HG02759 (cell line): Measurements from ENCODE around the gene ERBB4.

Source experiments
- ATAC-seq: cut with Tn5 transposase; IDR thresholded peaks from one replicate; pipeline ENCODE4 v1.9.1; 2021; ENCODE audit warnings: mild to moderate bottlenecking, moderate library complexity; ENCODE audit not compliant: unreplicated experiment

Gene ERBB4

GRCh38 chr2:211380041-211380440 is 1158.6 kb downstream of the ERBB4 start:
- no peak for ATAC-seq

DNA sequence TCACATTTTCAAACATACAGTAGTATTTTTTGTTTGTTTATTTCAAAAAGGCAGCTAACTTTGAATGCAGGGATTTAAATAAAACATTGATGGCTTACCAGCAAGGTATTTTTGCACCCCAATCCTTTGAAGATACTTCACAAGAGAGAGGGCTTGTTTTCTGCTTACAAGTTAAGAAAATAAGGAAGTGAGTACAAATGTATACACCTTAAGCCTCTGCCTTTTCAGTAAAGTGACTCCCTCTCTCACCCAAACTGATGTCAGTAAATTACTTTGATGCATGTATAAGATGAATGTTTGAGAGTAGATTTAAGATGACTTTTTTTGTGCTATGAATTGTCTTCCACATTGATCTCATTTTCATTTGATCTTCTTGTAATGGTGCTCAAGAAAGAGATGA is 1162.2 kb downstream of the ERBB4 start:
- no peak for ATAC-seq

- ATAC-seq, result no peak
Observed at GRCh38 chr2:211373203-211373602, 1165.4 kb downstream of the ERBB4 start.

DNA sequence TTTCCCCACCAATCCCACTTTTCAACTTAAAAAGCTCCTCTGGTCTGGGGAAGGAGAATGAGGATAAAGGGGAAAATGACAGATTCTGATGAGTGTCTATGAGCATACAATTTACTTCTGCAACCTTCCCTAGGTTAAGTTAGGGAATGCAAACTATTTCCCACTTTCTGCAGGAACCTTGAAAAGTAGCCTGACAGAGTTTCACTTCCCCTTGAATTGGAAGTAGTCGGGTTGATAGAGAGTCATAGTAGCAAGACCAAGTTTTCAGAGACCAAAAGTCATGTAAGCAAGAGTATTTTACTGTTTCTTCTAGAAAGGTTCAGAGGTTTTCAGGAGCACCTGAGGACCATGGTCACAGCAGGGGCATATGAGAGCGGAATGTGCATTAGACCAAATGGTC is 1167.1 kb downstream of the ERBB4 start:
- no peak for ATAC-seq

DNA sequence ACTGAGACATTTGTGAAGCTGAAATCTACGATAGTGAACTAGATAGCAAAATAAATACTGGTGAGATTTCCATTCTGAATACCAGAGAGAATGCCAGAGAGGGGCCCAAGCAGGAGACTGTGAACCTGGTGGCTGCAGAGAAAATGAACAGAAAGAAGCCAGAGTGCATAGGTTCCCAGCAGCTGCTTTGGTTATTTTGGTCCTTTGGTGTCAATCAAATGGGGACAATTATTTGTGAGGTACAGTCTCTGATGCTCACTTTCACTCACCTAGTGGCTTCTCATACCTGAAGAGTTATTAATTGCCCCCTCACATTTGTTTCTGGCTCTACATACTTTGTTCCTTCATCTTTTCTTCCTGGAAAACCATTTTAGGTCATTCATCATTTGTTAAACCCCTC is 1170.1 kb downstream of the ERBB4 start:
- no peak for ATAC-seq

- peak; percentile 90 for ATAC-seq
Observed at GRCh38 chr2:211367711-211368110, 1170.9 kb downstream of the ERBB4 start.

- ATAC-seq, result no peak
Observed at GRCh38 chr2:211367293-211367692, 1171.3 kb downstream of the ERBB4 start.

- no peak for ATAC-seq
Observed at GRCh38 chr2:211364911-211365310, 1173.7 kb downstream of the ERBB4 start.

DNA sequence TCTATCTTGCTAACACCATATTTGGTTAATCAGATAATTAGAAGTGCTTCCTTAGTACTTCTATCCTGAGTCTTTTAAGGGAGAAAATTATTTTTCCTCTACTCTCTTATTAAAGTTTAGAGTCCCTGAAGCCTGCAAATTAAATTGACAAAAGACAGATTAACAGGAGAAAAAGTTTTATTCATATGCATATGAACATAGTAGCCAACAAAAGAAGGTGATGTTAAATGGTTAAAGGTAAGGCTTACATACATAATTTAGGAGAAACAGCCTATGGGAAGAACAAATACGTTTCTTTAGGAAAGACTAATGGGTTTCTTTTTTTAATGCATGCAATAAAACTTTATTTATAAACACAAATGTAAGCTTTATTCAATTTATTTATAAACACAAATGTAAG is 1177.2 kb downstream of the ERBB4 start:
- ATAC-seq, result no peak

- ATAC-seq, result no peak
Observed at GRCh38 chr2:211359347-211359746, 1179.3 kb downstream of the ERBB4 start.

- ATAC-seq, result no peak
Observed at GRCh38 chr2:211358504-211358903, 1180.1 kb downstream of the ERBB4 start.

DNA sequence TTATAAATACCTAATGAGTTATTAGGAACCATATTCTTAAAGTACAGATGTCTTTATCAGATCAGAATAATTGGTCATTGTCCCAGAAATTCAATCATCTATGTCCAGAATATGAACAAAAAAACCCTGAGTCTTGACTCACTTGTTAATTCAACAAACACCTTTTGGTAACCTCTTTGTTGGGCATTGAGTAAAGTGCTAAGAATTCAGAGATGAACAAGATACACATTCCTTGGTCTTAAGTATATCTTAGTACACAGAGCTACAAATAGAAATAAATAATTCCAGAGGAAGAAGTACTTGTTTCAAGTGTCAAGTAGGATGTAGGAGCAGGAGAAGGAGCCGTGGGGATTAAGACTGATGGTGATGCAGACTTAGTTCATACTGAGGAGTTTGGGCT is 1184.1 kb downstream of the ERBB4 start:
- ATAC-seq, result no peak

DNA sequence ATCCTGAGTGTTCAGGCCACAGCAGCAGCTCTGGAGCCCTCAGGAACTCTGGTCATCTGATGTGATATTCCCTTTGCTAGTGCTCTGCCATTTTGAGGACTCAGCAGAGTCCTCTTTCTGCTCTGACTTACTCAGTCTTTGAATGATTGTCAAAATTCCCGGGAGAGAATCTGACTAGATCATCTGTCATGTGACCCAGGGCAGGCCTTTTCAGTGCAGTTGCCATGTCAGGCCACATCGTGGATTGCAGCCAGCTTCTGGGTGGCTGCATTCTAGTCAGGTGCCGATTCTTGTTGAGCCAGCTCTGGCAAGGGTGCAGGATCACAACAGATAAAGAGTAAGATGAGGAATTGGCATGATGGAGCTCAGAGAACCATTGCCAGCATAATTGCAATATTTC is 1186.6 kb downstream of the ERBB4 start:
- no peak for ATAC-seq

DNA sequence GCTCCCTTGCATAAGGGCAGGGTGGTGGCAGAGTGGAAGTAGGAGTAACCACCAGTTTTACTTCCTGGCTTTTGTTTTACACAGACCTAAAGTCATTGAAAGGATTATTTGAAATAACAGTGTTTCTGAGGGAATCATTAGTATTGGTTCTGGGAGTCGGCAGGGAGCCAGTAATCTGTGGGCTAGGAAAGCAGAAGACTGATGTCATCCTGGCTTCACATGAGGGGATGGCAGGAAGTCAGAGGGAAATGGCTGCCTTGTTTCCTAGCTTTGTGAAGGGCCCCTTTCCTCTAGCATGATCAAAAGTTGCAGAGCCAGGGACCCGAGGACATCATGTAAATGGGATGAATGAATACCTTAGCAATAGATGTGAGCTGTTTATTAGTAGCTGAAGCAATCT is 1189.6 kb downstream of the ERBB4 start:
- no peak for ATAC-seq

DNA sequence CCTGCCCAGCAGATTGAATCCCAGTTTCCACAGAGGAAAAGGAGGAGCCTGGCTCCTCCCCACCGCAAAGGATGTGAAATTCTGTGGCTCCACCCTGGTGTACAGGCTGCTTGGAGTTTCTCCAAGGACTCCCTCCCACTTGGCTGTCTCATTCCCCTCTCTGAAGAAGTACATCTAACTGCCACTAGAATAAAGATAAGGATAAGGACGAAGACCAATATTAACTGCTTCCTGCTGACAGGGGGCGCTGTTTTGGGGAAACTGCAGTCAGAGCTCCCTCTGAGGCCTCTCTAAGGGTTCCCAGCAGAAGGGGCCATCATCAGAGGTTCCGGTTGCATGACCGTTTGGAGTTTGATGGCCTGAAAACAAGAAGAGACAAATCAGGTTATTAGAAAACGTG is 1191.3 kb downstream of the ERBB4 start:
- ATAC-seq, result no peak

DNA sequence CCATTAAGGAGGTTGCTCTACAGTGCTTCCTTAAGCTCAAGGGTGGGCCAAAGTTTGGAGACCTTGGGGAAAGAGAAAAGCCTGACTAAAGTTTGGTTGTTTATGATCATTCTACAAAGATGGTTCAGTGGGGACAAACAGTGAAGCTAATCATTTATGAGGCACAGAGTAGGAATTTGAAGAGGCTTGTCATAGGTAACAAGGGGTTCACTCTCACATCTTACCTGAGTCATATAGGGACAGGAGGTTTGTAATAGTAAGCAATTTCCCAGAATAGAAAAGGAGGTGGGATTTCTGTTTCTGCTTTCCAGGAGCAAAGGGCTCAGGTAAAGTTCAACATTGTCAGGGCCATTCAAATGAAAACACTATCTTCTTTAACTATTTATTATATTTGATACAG is 1194.3 kb downstream of the ERBB4 start:
- ATAC-seq, result no peak

DNA sequence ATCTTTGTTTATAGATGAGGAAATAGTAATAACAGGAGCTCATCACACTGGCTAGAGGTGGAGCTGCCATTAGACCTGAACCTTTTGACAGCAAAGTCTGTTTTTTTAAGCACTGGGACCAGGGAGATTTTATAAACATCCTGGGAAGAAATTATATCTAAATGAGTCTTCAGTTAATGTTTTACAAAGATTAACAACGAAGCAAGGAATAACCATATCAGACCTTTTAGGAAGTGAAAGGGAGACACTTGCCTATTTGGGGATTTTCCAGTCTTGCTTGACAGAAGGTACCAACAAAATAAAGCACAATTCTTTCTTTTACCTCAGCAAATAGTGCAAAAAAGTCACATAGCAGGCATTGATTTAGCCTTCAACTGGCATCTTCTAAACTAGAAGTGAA is 1205.2 kb downstream of the ERBB4 start:
- no peak for ATAC-seq

GRCh38 chr2:211331736-211332135 is 1206.9 kb downstream of the ERBB4 start:
- ATAC-seq, result no peak

DNA sequence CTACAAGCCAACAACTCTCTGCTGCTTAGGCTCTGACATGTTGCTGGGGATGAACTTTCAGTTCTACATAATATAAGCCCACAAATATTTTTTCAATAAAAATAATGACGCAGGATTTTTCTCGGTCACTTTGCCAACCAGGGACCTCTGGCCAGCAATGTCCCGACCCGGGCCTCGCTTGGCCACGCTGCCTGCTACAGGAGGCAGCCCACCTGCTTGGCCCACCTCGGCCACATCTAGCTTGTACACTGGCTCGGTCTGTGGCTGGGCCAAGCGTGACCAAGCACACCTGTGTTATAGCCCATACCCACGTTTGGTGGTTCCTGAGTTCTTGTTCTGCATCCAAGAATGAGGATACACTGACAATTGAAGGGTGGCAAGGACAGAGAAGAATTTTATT is 1208.7 kb downstream of the ERBB4 start:
- ATAC-seq, result no peak

DNA sequence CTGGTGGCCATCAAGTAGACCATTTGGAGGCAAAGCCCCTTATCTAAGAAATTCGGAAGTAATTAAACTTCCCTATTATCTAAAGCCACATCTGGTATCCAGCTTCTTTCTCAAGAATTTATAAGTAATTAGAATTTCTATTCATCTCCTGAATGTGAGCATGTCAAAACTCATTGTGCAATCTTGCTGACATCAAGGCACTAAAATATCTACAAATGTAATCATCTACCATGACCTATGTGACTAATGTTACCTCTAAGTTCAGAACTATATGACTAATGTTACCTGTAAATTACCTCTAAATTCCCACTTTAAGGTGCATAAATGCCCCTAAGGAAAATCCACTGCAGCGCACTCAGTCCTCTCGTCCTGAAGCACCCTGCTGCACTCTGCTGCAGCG is 1209.2 kb downstream of the ERBB4 start:
- no peak for ATAC-seq

- ATAC-seq, result no peak
Observed at GRCh38 chr2:211328126-211328525, 1210.5 kb downstream of the ERBB4 start.
